HG02981 (cell line): Measurements from ENCODE around the gene RUNX3.
"Not testable (repeated sequence)": the region's sequence is repeated elsewhere in the genome, so short reads cannot be mapped to it uniquely, and the experiment has no call there.

Experiments used
- ATAC-seq: cut with Tn5 transposase; IDR thresholded peaks from one replicate; pipeline ENCODE4 v1.9.1; 2021; ENCODE audit warnings: mild to moderate bottlenecking, moderate library complexity; ENCODE audit not compliant: unreplicated experiment

The RUNX3 gene

GRCh38 chr1:24914226-24915069 lies 15.6 kb downstream of the RUNX3 start:
- ATAC-seq: no peak

GRCh38 chr1:24913616-24914225 lies 16.4 kb downstream of the RUNX3 start:
- no peak for ATAC-seq

- ATAC-seq: no peak
Measured at GRCh38 chr1:24913274-24913604, 16.8 kb downstream of the RUNX3 start.

GRCh38 chr1:24912376-24913273 lies 17.5 kb downstream of the RUNX3 start:
- no peak for ATAC-seq

- ATAC-seq: no peak
Measured at GRCh38 chr1:24911651-24912155, 18.4 kb downstream of the RUNX3 start.

GRCh38 chr1:24910751-24911650 lies 19.1 kb downstream of the RUNX3 start:
- ATAC-seq: no peak

GRCh38 chr1:24910210-24910609 lies 19.9 kb downstream of the RUNX3 start:
- ATAC-seq: no peak

GRCh38 chr1:24909388-24909898 lies 20.6 kb downstream of the RUNX3 start:
- no peak for ATAC-seq

GRCh38 chr1:24908591-24909259 lies 21.4 kb downstream of the RUNX3 start:
- ATAC-seq: no peak

GRCh38 chr1:24907587-24908294 lies 22.3 kb downstream of the RUNX3 start:
- not testable (repeated sequence) for ATAC-seq

- ATAC-seq: no peak
Measured at GRCh38 chr1:24906760-24907490, 23.2 kb downstream of the RUNX3 start.

- ATAC-seq: no peak
Measured at GRCh38 chr1:24905979-24906720, 23.9 kb downstream of the RUNX3 start.

GRCh38 chr1:24905355-24905978 lies 24.6 kb downstream of the RUNX3 start:
- no peak for ATAC-seq

GRCh38 chr1:24904731-24905354 lies 25.2 kb downstream of the RUNX3 start:
- no peak for ATAC-seq

GRCh38 chr1:24903955-24904730 lies 25.9 kb downstream of the RUNX3 start:
- no peak for ATAC-seq

- ATAC-seq: no peak
Measured at GRCh38 chr1:24903560-24903954, 26.5 kb downstream of the RUNX3 start.
